ENCODE data around the gene SUSD5. TPM values are rescaled to one million over a fixed set of nuclear protein-coding genes. Genes with fewer than 3 reads are reported as not detected.

Gene SUSD5
- total RNA-seq, 1 experiment from 2014 or later = 4.9 TPM

DNA sequence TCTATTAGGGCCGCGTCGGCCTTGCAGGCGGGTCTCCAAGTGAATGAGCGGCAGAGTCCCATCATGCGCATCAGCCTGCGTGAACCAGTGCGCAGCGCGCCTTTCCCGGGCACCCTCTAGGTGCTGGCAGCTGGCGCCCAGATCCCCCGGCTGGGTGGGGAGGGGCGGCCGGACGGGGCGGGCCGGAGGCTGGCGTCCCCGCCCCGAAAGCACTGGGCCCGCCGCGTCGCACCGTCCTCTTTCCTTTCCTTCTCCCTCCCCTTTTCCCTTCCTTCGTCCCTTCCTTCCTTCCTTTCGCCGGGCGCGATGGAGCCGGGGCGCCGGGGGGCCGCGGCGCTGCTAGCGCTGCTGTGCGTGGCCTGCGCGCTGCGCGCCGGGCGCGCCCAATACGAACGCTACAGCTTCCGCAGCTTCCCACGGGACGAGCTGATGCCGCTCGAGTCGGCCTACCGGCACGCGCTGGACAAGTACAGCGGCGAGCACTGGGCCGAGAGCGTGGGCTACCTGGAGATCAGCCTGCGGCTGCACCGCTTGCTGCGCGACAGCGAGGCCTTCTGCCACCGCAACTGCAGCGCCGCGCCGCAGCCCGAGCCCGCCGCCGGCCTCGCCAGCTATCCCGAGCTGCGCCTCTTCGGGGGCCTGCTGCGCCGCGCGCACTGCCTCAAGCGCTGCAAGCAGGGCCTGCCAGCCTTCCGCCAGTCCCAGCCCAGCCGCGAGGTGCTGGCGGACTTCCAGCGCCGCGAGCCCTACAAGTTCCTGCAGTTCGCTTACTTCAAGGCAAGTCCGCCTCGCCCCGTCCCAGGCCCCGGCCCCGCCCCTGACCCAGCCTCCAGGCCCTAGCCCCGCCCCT lies 104.6 kb downstream of the SUSD5 start, which contains the start of gene CRTAP:
Gene CRTAP (plus strand): TSS at position 243 of the 850 bp plus-strand sequence. CDS start 64 bp downstream, at position 307.
- peak within 1 kb of the TSS; percentile 66 for H3K9ac ChIP-seq (ENCODE audit: extremely low read depth, insufficient read length, low read length)
- no peak within 1 kb of the TSS for H3K27ac ChIP-seq (ENCODE audit: insufficient read length, low read depth, low read length)
- H3K4me1 Mint-ChIP-seq = peaks cover 10 to 11% of the 10 kb centered on the region in 2 experiments
- H3K79me2 ChIP-seq (ENCODE audit: insufficient read depth, low read length) = no peaks in the 10 kb centered on the region
- H3K4me1 ChIP-seq (ENCODE audit: insufficient read depth, low read length) = no peaks in the 10 kb centered on the region
- DNase-seq = peak; percentile 95
- peaks cover 11% of the 10 kb centered on the region for H3K23me2 ChIP-seq (ENCODE audit: insufficient read length, low read depth, low read length, poor library complexity, severe bottlenecking)
- H2BK120ac ChIP-seq (ENCODE audit: low read depth, low read length, poor library complexity, severe bottlenecking) = no peak within 1 kb of the TSS
- H2AFZ ChIP-seq (ENCODE audit: low read length) = no peak within 1 kb of the TSS
- peaks cover 2 to 6% (median 2%) of the 10 kb centered on the region in 3 experiments; a peak in 2 of 7 replicates for H3K36me3 Mint-ChIP-seq (ENCODE audit: insufficient read depth in 1 of 3, low read depth in 3 of 3)
- H2BK5ac ChIP-seq (ENCODE audit: insufficient read length, low read length) = no peak within 1 kb of the TSS
- no peak within 1 kb of the TSS for H4K91ac ChIP-seq (ENCODE audit: insufficient read length, low read depth, low read length)
- H3K56ac ChIP-seq (ENCODE audit: insufficient read length, low read depth, low read length) = no peak within 1 kb of the TSS
- no peak within 1 kb of the TSS for H3T11ph ChIP-seq (ENCODE audit: low read length)
- H3K4ac ChIP-seq (ENCODE audit: low read depth, low read length) = no peak within 1 kb of the TSS
- H3K27ac Mint-ChIP-seq = peak within 1 kb of the TSS in 1 of 3 experiments; percentile 76; a peak in 1 of 7 replicates
- no peaks in the 10 kb centered on the region for H4K20me1 ChIP-seq (ENCODE audit: control insufficient read depth, insufficient read depth, insufficient read length)
- no peak within 1 kb of the TSS for H2BK12ac ChIP-seq (ENCODE audit: insufficient read length, low read depth, low read length)
- H4K5ac ChIP-seq (ENCODE audit: insufficient read length, low read depth, low read length) = no peak within 1 kb of the TSS
- H2BK20ac ChIP-seq (ENCODE audit: low read depth, low read length, poor library complexity, severe bottlenecking) = no peak within 1 kb of the TSS
- no peak within 1 kb of the TSS for H2BK15ac ChIP-seq (ENCODE audit: low read depth, low read length)
- H2AK5ac ChIP-seq (ENCODE audit: insufficient read length, low read length) = no peak within 1 kb of the TSS
- H3K9me3 Mint-ChIP-seq = peaks cover 0 to 2% of the 10 kb centered on the region in 2 experiments; a peak in 2 of 5 replicates
- peak within 1 kb of the TSS; percentile 60 for H3K14ac ChIP-seq (ENCODE audit: insufficient read depth, low read length)
- H3K79me1 ChIP-seq (ENCODE audit: insufficient read depth, low read depth, low read length, poor library complexity, severe bottlenecking) = no peaks in the 10 kb centered on the region
- H3K9me3 ChIP-seq (ENCODE audit: control insufficient read depth, low read depth, low read length) = no peaks in the 10 kb centered on the region
- TF ChIP-seq, protein P1, sequence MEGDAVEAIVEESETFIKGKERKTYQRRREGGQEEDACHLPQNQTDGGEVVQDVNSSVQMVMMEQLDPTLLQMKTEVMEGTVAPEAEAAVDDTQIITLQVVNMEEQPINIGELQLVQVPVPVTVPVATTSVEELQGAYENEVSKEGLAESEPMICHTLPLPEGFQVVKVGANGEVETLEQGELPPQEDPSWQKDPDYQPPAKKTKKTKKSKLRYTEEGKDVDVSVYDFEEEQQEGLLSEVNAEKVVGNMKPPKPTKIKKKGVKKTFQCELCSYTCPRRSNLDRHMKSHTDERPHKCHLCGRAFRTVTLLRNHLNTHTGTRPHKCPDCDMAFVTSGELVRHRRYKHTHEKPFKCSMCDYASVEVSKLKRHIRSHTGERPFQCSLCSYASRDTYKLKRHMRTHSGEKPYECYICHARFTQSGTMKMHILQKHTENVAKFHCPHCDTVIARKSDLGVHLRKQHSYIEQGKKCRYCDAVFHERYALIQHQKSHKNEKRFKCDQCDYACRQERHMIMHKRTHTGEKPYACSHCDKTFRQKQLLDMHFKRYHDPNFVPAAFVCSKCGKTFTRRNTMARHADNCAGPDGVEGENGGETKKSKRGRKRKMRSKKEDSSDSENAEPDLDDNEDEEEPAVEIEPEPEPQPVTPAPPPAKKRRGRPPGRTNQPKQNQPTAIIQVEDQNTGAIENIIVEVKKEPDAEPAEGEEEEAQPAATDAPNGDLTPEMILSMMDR (conservative IDR thresholded peaks at IDR 0.05) = no peak; the same call in 2 of the 3 replicates
- peaks cover 3% of the 10 kb centered on the region for H3K27me3 Mint-ChIP-seq (ENCODE audit: low read depth)
- H3K18ac ChIP-seq (ENCODE audit: insufficient read length, low read depth, low read length) = peak within 1 kb of the TSS; percentile 66
- no peak within 1 kb of the TSS for H4K8ac ChIP-seq (replicated peaks; ENCODE audit: insufficient read length, low read depth, low read length)
- H3K4me2 ChIP-seq (ENCODE audit: insufficient read depth, insufficient read length, low read length) = peak within 1 kb of the TSS; percentile 86
- peak within 1 kb of the TSS; percentile 73 to 86 for H3K4me3 Mint-ChIP-seq
- WGBS (ENCODE audit: extremely low coverage, insufficient read length, low lambda C conversion rate) = no CpG with 5 or more reads among the region's 98 CpGs
- no peak within 1 kb of the TSS for H3K23ac ChIP-seq (ENCODE audit: insufficient read length, low read depth, low read length)
- no peaks in the 10 kb centered on the region for H3K27me3 ChIP-seq (ENCODE audit: insufficient read depth, low read length)
